Vagina (tissue), 2 donors: ENCODE data around the gene LPO. TPM values are rescaled to one million over a fixed set of nuclear protein-coding genes. Genes with fewer than 3 reads are reported as not detected.

Source experiments
- DNase-seq, 2 donors: peaks; one replicate each; pipeline ENCODE4 v3.0.0-alpha.2; 2017; ENCODE audit errors: extremely low spot score in 2 of 2
- H3K27ac ChIP-seq: fragments of 200-600 bp; sonication (generic); one replicate; pipeline ENCODE4 v1.5.1; 2019
- H3K27me3 ChIP-seq: fragments of 200-600 bp; sonication (generic); one replicate; pipeline ENCODE4 v1.5.1; 2019
- H3K36me3 ChIP-seq, 2 donors: fragments of 200-600 bp; sonication (generic); one replicate each; pipeline ENCODE4 v1.5.1; 2017 to 2019
- H3K4me1 ChIP-seq: fragments of 200-600 bp; sonication (generic); one replicate; pipeline ENCODE4 v1.5.1; 2019
- H3K4me3 ChIP-seq, 2 donors: fragments of 200-600 bp; sonication (generic); 1 replicate in 1 of 2; 2 replicates in 1 of 2; pipeline ENCODE4 v1.5.1; 2016 to 2019
- H3K9me3 ChIP-seq: fragments of 200-600 bp; sonication (generic); one replicate; pipeline ENCODE4 v1.5.1; 2019
- CTCF ChIP-seq, 3 experiments: fragments of 450-650 bp in 2 of 3; fragments of 200-600 bp in 1 of 3; sonication (generic) in 1 of 3; IDR thresholded peaks; one replicate each; pipeline ENCODE4 v1.5.1; 2017 to 2019; ENCODE audit warnings: antibody characterized with exemption in 3 of 3, mild to moderate bottlenecking in 2 of 3, moderate library complexity in 2 of 3
- POLR2A ChIP-seq, 2 donors: fragments of 450-650 bp; IDR thresholded peaks; one replicate each; pipeline ENCODE4 v1.6.1; 2017; ENCODE audit warnings: antibody characterized with exemption in 2 of 2, mild to moderate bottlenecking in 2 of 2, moderate library complexity in 2 of 2
- POLR2AphosphoS5 ChIP-seq, 2 donors: sonication (generic); formaldehyde crosslinking; IDR thresholded peaks; one replicate each; pipeline ENCODE4 v1.9.0; 2017; ENCODE audit warnings: antibody characterized with exemption in 2 of 2, mild to moderate bottlenecking in 2 of 2, low read depth in 1 of 2; ENCODE audit not compliant: insufficient read depth in 1 of 2
- intact Hi-C: fragments of 100-400 bp; cut with DNase I; formaldehyde crosslinking; loops from one replicate; pipeline ENCODE4 v1.15.1; 2023
- total RNA-seq: library from RNA; depleted of rRNA; stranded (reverse); fragments of >200 nt; gene quantifications from one replicate; pipeline ENCODE4 v1.2.3, GENCODE V29; 2016

LPO gene
- total RNA-seq, 1 donor from 2014 or later = not detected

GRCh38 chr17:58279016-58279711 is 40.8 kb downstream of the LPO start:
- DNase-seq = no peak
- intact Hi-C loops = no loop called here
- H3K27ac ChIP-seq = no peak overlapping the region

GRCh38 chr17:58279736-58280479 is 41.5 kb downstream of the LPO start:
- no peaks in the 10 kb centered on the region for H3K36me3 ChIP-seq
- H3K27me3 ChIP-seq = no peaks in the 10 kb centered on the region
- peaks cover 10% of the 10 kb centered on the region for H3K4me1 ChIP-seq
- H3K9me3 ChIP-seq = no peaks in the 10 kb centered on the region
- no peak overlapping the region for H3K4me3 ChIP-seq
- TF ChIP-seq CTCF (IDR thresholded peaks at IDR 0.05) (no peak), POLR2AphosphoS5 (IDR thresholded peaks at IDR 0.05; ENCODE audit: insufficient read depth in 1 of 2, low read depth in 1 of 2) (no peak), POLR2A (IDR thresholded peaks at IDR 0.05) (no peak)
- no peak for DNase-seq
- H3K27ac ChIP-seq = no peak overlapping the region
- intact Hi-C loops = no loop called here

More at GRCh38 chr17:58279016-58279711, 40.8 kb downstream of the LPO start:
- no peaks in the 10 kb centered on the region for H3K27me3 ChIP-seq
- H3K9me3 ChIP-seq = no peaks in the 10 kb centered on the region
- H3K4me1 ChIP-seq = peaks cover 10% of the 10 kb centered on the region
- no peaks in the 10 kb centered on the region for H3K36me3 ChIP-seq
- TF ChIP-seq POLR2AphosphoS5 (IDR thresholded peaks at IDR 0.05; ENCODE audit: insufficient read depth in 1 of 2, low read depth in 1 of 2) (no peak), POLR2A (IDR thresholded peaks at IDR 0.05) (no peak), CTCF (IDR thresholded peaks at IDR 0.05) (no peak)
- H3K4me3 ChIP-seq = peak overlapping the region in 1 of 2 donors; percentile 6

- TF ChIP-seq POLR2AphosphoS5 (IDR thresholded peaks at IDR 0.05; ENCODE audit: insufficient read depth in 1 of 2, low read depth in 1 of 2) = no peak
- TF ChIP-seq CTCF (IDR thresholded peaks at IDR 0.05) = no peak
- TF ChIP-seq POLR2A (IDR thresholded peaks at IDR 0.05) = no peak
- H3K4me3 ChIP-seq = no peak within 1 kb of the TSS
- H3K36me3 ChIP-seq = no peaks in the 10 kb centered on the region
- H3K27ac ChIP-seq = no peak within 1 kb of the TSS
- no peaks in the 10 kb centered on the region for H3K27me3 ChIP-seq
- H3K9me3 ChIP-seq = no peaks in the 10 kb centered on the region
- no peak for DNase-seq
- peaks cover 10% of the 10 kb centered on the region for H3K4me1 ChIP-seq
- intact Hi-C loops = no loop called here
Measured at GRCh38 chr17:58280480-58281217, 42.3 kb downstream of the LPO start, which contains the start of gene MPO. TSS of gene MPO (minus strand) at chr17:58280935. CDS start at chr17:58280758, 177 bp downstream.

GRCh38 chr17:58281511-58282011 is 43.2 kb downstream of the LPO start:
- Histone ChIP-seq H3K27me3 (no peaks in the 10 kb centered on the region), H3K27ac (no peak overlapping the region), H3K36me3 (no peaks in the 10 kb centered on the region), H3K4me3 (no peak overlapping the region), H3K4me1 (peaks cover 10% of the 10 kb centered on the region), H3K9me3 (no peaks in the 10 kb centered on the region)
- DNase-seq = no peak
- no peak for TF ChIP-seq POLR2A (IDR thresholded peaks at IDR 0.05)
- no peak for TF ChIP-seq POLR2AphosphoS5 (IDR thresholded peaks at IDR 0.05; ENCODE audit: insufficient read depth in 1 of 2, low read depth in 1 of 2)
- TF ChIP-seq CTCF (IDR thresholded peaks at IDR 0.05) = no peak
- intact Hi-C loops = no loop called here
